Testis (tissue), 2 donors: ENCODE data around the gene DDX55.

ENCODE experiments used
- POLR2A ChIP-seq: fragments of 450-650 bp; IDR thresholded peaks from one replicate; pipeline ENCODE4 v1.6.1; 2017; ENCODE audit warnings: antibody characterized with exemption, mild to moderate bottlenecking, moderate library complexity
- TF ChIP-seq, protein P1 (sequence below), 3 experiments: fragments of 450-650 bp in 2 of 3; fragments of 200-600 bp in 1 of 3; sonication (generic) in 1 of 3; IDR thresholded peaks; one replicate each; pipeline ENCODE4 v1.5.1; 2016 to 2019; ENCODE audit warnings: antibody characterized with exemption in 3 of 3, mild to moderate bottlenecking in 2 of 3, moderate library complexity in 1 of 3

DNA sequence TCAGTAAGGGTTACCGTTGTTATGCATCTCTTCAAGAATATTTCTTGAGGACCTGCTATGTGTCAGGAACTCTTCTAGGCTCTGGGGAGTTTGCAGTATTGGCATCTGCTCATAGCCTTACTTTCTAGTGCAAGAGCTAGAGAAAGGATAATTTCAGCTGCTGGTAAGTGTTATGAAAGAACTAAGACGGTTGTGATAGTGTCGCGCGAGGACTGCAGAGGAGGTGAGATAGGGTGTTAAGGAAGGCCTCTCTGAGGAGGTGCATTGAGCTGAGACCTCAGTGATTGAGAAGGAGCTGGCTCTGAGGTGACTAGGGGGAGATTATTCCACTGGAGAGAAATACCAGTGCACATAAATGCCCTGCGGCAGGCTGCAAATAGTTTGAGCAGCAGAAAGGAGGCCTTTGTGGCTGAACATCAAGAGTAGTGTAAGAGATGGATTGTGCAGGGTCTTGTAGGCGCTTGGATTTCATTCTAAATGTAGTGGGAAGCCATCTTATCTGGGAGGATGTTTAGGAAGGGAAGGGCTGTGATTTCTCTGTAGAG is 824 bp downstream of the DDX55 start:
- TF ChIP-seq, protein P1, sequence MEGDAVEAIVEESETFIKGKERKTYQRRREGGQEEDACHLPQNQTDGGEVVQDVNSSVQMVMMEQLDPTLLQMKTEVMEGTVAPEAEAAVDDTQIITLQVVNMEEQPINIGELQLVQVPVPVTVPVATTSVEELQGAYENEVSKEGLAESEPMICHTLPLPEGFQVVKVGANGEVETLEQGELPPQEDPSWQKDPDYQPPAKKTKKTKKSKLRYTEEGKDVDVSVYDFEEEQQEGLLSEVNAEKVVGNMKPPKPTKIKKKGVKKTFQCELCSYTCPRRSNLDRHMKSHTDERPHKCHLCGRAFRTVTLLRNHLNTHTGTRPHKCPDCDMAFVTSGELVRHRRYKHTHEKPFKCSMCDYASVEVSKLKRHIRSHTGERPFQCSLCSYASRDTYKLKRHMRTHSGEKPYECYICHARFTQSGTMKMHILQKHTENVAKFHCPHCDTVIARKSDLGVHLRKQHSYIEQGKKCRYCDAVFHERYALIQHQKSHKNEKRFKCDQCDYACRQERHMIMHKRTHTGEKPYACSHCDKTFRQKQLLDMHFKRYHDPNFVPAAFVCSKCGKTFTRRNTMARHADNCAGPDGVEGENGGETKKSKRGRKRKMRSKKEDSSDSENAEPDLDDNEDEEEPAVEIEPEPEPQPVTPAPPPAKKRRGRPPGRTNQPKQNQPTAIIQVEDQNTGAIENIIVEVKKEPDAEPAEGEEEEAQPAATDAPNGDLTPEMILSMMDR (IDR thresholded peaks at IDR 0.05) = no peak
- no peak for TF ChIP-seq POLR2A
